PC-9 (cell line): ENCODE results near the gene RPL35.

Experiments
- CTCF ChIP-seq: fragments of 200-600 bp; sonication (generic); conservative IDR thresholded peaks from 2 replicates; pipeline ENCODE4 v1.6.1; 2017; ENCODE audit warnings: mixed run types, antibody characterized with exemption, mild to moderate bottlenecking, moderate library complexity
- EZH2 ChIP-seq: fragments of 200-600 bp; sonication (generic); IDR thresholded peaks from 2 replicates; pipeline ENCODE4 v1.8.0; 2017; ENCODE audit warnings: antibody characterized with exemption, low read depth

GRCh38 chr9:124818431-124819281 lies 43.1 kb downstream of the RPL35 start:
- no peak for TF ChIP-seq CTCF
- TF ChIP-seq EZH2: no peak
